Measurements from ENCODE around the gene MBNL2.

Gene MBNL2

GRCh38 chr13:97341135-97341534 is 119.0 kb downstream of the MBNL2 start:
- DNase-seq (ENCODE audit: low read depth): no peak
- no peak overlapping the region for H3K4me3 ChIP-seq (ENCODE audit: control insufficient read depth, low read depth, low read length)
- no peak for TF ChIP-seq CTCF (IDR thresholded peaks at IDR 0.05; ENCODE audit: control insufficient read depth, insufficient read depth, low read depth, low read length, missing control alignments)

GRCh38 chr13:97342136-97342535 is 120.0 kb downstream of the MBNL2 start:
- H3K4me3 ChIP-seq (ENCODE audit: control insufficient read depth, low read depth, low read length): no peak overlapping the region
- no peak for TF ChIP-seq CTCF (IDR thresholded peaks at IDR 0.05; ENCODE audit: control insufficient read depth, insufficient read depth, low read depth, low read length, missing control alignments)
- no peak for DNase-seq (ENCODE audit: low read depth)

GRCh38 chr13:97342936-97343335 is 120.8 kb downstream of the MBNL2 start:
- no peak for DNase-seq (ENCODE audit: low read depth)
- no peak for TF ChIP-seq CTCF (IDR thresholded peaks at IDR 0.05; ENCODE audit: control insufficient read depth, insufficient read depth, low read depth, low read length, missing control alignments)
- no peak overlapping the region for H3K4me3 ChIP-seq (ENCODE audit: control insufficient read depth, low read depth, low read length)

GRCh38 chr13:97344265-97345175 is 122.4 kb downstream of the MBNL2 start:
- no peak overlapping the region for H3K4me3 ChIP-seq (ENCODE audit: control insufficient read depth, low read depth, low read length)
- DNase-seq (ENCODE audit: low read depth): no peak
- TF ChIP-seq CTCF (IDR thresholded peaks at IDR 0.05; ENCODE audit: control insufficient read depth, insufficient read depth, low read depth, low read length, missing control alignments): peak; percentile 67

GRCh38 chr13:97346097-97346496 is 124.0 kb downstream of the MBNL2 start:
- no peak for DNase-seq (ENCODE audit: low read depth)
- TF ChIP-seq CTCF (IDR thresholded peaks at IDR 0.05; ENCODE audit: control insufficient read depth, insufficient read depth, low read depth, low read length, missing control alignments): no peak
- no peak overlapping the region for H3K4me3 ChIP-seq (ENCODE audit: control insufficient read depth, low read depth, low read length)

GRCh38 chr13:97346561-97347254 is 124.6 kb downstream of the MBNL2 start:
- TF ChIP-seq CTCF (IDR thresholded peaks at IDR 0.05; ENCODE audit: control insufficient read depth, insufficient read depth, low read depth, low read length, missing control alignments): no peak
- no peak for DNase-seq (ENCODE audit: low read depth)
- H3K4me3 ChIP-seq (ENCODE audit: control insufficient read depth, low read depth, low read length): no peak overlapping the region
